ENCODE measurements around the gene PUS1.
"Not testable (repeated sequence)": the region's sequence is repeated elsewhere in the genome, so short reads cannot be mapped to it uniquely, and the experiment has no call there.

PUS1 gene

GRCh38 chr12:131965073-131965472, 36.0 kb downstream of the PUS1 start:
- DNase-seq, result no peak

GRCh38 chr12:131971226-131971625, 42.1 kb downstream of the PUS1 start:
- no peak for DNase-seq

DNA sequence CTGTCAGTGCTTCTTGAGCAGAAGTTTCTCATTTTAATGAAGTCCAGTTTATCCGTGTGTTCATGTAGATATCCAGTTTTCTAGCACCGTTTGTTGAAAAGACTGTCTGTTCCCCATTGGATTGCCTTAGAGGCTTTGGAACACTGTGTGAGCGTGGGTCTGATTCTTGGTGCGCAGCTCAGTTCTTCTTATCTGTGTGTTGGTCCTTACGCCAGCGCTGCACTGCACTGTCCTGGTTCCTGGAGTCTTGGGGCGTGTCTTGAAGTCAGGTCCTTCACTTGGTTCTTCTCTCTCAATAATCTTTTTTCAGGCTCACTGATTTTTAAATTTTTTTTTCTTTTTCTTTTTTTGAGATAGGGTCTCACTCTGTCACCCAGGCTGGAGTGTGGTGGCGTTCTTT, 46.2 kb downstream of the PUS1 start:
- no peak for DNase-seq

DNA sequence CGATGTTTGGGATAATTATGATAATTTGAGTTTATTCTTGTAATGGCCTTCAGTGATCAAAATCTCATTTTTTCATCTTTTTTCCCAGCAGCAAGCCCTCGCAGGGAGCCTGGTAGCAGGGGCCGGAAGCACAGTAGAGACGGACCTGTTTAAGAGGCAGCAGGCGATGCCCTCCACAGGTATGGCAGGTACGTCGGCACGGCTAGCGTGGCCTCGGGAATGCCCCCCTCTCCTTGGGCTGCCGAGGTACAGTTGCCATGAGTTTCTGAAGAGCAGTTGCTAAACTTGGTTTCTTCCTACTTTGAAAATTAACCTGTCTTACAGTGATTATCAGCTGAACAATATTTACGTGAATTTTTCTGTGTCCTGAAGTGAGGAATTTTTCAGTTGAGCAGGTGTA, 50.5 kb downstream of the PUS1 start:
- DNase-seq, result no peak

DNA sequence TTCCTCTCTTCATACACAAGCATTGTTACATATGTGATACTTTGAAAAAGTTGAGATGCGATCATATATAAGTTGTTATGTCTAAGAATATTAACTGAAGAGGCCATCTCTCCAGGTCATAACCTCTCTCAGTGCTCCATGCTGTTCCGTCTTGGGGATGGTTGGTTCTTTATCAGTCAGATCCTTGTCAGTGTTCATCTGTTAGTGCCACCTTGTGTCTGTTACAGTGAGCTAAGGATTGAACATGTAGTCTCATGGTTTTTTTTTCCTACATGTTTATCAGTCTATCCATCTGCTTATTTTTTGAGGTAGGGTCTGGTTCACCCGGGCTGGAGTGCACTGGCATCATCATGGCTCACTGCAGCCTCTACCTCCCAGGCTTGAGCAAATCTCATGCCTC, 51.2 kb downstream of the PUS1 start:
- DNase-seq, result no peak

DNA sequence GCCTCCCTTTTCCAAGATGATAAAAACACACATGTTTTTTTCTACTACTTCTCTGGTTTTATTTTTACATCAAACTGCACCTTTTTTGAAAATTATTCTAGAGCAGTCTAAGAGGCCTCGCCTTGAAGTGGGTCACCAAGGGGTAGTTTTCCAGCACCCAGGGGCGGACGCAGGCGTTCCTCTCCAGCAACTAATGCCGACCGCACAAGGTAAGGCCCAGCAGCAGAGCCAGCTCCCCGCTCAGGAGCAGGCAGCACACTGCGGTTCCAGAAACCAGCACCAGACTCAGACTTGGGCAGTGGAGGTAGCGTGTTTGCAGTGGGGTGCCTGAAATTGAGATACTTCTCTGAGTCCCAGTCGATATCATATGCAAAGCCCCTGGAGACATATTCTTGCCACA, 52.3 kb downstream of the PUS1 start:
- DNase-seq, result no peak

DNA sequence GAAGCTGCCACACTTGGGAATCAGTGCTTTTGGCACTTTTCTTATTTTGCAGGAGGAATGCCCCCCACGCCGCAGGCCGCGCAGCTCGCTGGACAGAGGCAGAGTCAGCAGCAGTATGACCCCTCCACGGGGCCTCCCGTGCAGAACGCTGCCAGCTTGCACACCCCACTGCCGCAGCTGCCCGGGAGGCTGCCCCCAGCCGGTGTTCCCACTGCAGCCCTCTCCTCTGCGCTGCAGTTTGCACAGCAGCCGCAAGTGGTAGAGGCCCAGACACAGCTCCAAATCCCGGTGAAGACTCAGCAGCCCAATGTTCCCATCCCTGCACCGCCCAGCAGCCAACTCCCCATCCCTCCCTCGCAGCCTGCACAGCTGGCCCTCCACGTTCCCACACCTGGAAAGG, 53.0 kb downstream of the PUS1 start:
- no peak for DNase-seq

DNA sequence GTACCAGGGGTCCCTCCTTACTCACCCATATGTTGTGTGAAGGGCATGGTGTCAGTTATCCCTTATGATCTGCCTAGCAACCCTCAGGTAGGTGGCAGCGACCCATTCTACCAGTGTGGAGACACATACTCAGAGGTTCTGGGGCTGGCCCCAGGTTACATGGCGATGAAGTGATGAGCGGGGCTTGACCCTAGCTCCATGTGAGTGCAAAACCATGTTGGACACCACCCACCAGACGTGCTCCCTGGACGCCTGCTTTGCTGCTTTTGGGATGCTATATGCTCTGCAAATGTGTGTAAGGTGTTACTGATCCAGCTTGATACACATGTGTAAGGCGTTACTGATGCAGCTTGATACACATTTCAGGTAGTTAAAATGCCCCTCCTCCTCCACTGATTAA, 54.0 kb downstream of the PUS1 start:
- no peak for DNase-seq

DNA sequence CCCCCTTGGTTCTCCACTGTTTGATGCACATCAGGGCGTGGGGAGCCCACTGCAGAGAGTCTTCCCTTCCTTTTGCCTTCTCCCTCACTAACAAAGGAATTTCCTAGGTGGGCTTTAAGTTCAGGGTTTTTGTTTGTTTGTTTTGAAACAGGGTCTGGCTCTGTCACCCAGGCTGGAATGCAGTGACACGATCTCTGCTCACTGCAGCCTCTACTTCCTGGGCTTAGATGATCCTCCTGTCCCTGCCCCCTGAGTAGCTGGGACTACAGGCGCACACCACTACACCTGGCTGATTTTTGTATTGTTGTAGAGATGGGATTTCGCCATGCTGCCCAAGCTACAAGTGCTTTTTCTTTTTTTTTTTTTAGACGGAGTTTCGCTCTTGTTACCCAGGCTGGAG, 54.5 kb downstream of the PUS1 start:
- no peak for DNase-seq

DNA sequence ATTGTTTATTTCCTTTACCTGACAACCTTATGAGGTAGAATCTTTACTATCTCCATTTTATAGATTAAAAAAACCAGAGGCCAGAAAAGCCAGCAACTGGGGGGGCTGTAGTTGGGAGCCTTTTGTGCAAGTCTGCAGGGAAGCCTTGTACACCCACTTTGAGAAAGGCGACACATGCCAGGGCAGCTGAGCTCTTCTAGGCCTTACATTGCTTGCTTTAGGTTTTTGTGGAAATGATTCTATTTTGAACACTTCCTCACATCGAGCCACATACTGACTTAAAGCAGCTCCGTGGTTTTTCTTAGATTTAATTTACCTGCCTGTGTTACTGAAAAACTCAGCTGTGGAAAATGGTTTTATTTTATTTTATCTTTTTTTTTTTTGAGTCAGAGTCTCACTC, 55.3 kb downstream of the PUS1 start:
- no peak for DNase-seq

DNA sequence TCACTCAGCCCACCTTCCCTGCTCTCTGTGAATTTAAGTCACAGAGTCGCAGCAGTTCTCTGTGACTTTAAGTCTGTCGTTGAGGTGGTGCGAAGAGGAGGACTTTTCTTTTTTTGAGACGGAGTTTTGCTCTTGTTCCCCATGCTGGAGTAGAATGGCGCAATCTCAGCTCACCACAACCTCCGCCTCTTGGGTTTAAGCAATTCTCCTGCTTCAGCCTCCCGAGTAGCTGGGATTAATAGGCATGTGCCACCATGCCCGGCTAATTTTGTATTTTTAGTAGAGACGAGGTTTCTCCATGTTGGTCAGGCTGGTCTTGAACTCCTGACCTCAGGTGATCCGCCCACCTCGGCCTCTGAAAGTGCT, 56.4 kb downstream of the PUS1 start:
- not testable (repeated sequence) for DNase-seq

GRCh38 chr12:131986361-131986760, 57.3 kb downstream of the PUS1 start:
- no peak for DNase-seq

GRCh38 chr12:131986910-131987309, 57.8 kb downstream of the PUS1 start:
- no peak for DNase-seq

DNA sequence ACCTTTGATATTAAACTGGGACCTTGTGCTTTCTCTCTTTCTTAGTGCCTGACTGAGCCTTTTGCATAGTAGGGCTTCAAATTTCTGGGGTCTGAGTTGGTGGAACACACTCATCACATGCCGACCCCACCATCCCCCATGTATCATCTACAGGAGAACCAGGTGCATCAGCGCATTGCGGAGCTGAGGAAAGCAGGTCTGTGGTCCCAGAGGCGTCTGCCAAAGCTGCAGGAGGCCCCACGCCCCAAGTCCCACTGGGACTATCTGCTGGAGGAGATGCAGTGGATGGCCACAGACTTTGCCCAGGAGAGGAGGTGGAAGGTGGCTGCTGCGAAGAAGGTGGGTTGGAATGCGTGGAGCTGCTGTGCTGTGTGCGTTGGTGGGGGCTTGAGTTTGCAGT, 58.5 kb downstream of the PUS1 start:
- DNase-seq, result no peak

GRCh38 chr12:131988054-131988796, 59.1 kb downstream of the PUS1 start:
- DNase-seq, result no peak

GRCh38 chr12:131989021-131989420, 59.9 kb downstream of the PUS1 start:
- no peak for DNase-seq

DNA sequence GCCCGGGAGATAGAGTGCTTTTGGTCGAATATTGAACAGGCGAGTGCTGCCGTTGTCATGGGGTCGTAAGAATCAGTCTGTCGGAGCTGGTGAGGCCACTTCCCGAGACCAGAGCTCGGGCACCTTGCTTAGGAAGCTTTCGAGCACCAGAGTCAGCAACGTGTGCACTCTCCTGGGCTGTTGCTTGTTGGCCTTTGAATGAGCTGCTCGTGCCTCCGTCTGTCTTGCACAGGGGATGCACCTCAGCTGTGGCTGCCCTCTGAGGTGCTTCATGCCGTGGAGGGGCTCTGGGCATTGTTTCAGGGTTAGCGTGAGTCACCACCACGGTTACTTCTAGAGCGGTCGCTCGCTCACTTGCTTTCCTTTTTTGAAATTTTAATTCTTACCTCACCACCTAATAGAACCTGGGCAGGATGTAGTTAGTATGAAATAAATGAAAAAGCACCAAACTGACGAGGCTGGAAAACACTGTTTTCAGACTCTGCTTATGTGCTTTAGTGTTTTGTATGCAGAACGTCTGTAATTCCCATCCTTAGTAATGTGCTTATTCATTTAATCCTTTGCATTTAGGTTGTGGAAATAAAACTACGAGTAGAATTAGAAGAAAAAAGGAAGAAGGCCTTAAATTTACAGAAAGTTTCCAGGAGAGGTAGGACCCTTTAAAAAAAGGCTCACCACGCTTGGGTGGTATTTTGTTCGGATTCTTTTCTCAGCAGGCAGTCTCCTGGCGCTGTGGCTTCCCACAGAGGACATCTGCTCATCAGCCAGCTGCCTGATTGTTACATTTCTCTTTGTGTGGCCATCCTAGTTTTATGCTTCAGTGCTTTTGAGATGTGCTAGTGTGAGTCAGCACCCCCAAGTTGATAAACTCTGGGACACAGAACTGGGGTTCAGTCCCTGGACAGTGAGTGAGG, 61.2 kb downstream of the PUS1 start:
- no peak for DNase-seq

DNA sequence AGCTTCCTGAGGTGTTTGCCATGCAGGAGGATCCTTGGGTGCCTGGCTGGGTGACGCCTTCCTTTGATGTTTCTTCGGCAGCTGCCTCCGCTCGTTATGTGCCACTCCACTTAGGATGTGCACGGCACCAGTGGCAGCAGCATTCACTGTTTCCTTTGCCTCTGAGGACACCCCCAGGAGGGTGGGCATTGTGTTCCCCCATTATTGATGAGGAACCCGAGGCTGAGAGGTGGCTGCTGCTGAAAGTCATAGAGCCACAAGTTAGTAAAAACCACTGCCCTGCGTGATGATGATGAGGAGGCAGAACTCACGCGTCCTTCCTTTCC, 61.9 kb downstream of the PUS1 start:
- no peak for DNase-seq

GRCh38 chr12:131991816-131992430, 62.8 kb downstream of the PUS1 start:
- no peak for DNase-seq

- DNase-seq, result no peak
These were observed 65.5 kb downstream of the PUS1 start for GRCh38 chr12:131994589-131994988.
